Tibial nerve (tissue), 4 donors: ENCODE data around the gene SLA2. TPM values are rescaled to one million over a fixed set of nuclear protein-coding genes. Genes with fewer than 3 reads are reported as not detected.

ENCODE experiments used
- DNase-seq, 2 donors: peaks; one replicate each; pipeline ENCODE4 v3.0.0-alpha.2; 2019; ENCODE audit warnings: low spot score in 2 of 2
- H3K27ac ChIP-seq, 4 donors: fragments of 200-600 bp; sonication (generic) in 3 of 4; one replicate each; pipeline ENCODE4 v1.5.1; 2017 to 2019; ENCODE audit warnings: mild to moderate bottlenecking in 1 of 4
- H3K27me3 ChIP-seq, 2 donors: fragments of 200-600 bp; sonication (generic) in 1 of 2; one replicate each; pipeline versions ENCODE4 v1.5.1 to v1.6.0; 2017 to 2019
- H3K36me3 ChIP-seq, 3 donors: fragments of 200-600 bp; sonication (generic); one replicate each; pipeline ENCODE4 v1.5.1; 2018 to 2019
- H3K4me1 ChIP-seq, 4 donors: fragments of 200-600 bp; sonication (generic) in 3 of 4; one replicate each; pipeline ENCODE4 v1.5.1; 2017 to 2019
- H3K4me3 ChIP-seq, 4 donors: fragments of 200-600 bp; sonication (generic) in 3 of 4; one replicate each; pipeline ENCODE4 v1.5.1; 2017 to 2019; ENCODE audit warnings: mild to moderate bottlenecking in 1 of 4, moderate library complexity in 1 of 4
- H3K9me3 ChIP-seq, 4 donors: fragments of 200-600 bp; sonication (generic) in 3 of 4; one replicate each; pipeline ENCODE4 v1.5.1; 2017 to 2019
- EP300 ChIP-seq, 2 donors: sonication (generic); formaldehyde crosslinking; IDR thresholded peaks; one replicate each; pipeline ENCODE4 v1.6.1; 2017; ENCODE audit warnings: antibody characterized with exemption in 2 of 2, mild to moderate bottlenecking in 1 of 2
- POLR2A ChIP-seq, 2 donors: fragments of 450-650 bp; IDR thresholded peaks; one replicate each; pipeline ENCODE4 v1.6.1; 2017; ENCODE audit warnings: antibody characterized with exemption in 2 of 2, mild to moderate bottlenecking in 2 of 2, moderate library complexity in 2 of 2
- WGBS, 2 donors: methylation state at CpG; one replicate each; pipeline ENCODE4 v1.1.5; 2018; 5-methylcytosine and 5-hydroxymethylcytosine counted together
- total RNA-seq, 4 donors: library from RNA; depleted of rRNA; stranded (reverse); fragments of >200 nt; gene quantifications; one replicate each; pipeline ENCODE4 v1.1.0, GENCODE V29; 2016
- TF ChIP-seq, protein P1 (sequence below), 5 experiments: fragments of 200-600 bp in 3 of 5; fragments of 450-650 bp in 2 of 5; sonication (generic) in 3 of 5; IDR thresholded peaks; one replicate each; pipeline ENCODE4 v1.5.1; 2016 to 2019; ENCODE audit warnings: antibody characterized with exemption in 5 of 5, mild to moderate bottlenecking in 3 of 5, moderate library complexity in 2 of 5

The SLA2 gene
- total RNA-seq, 4 donors from 2014 or later: 0.20 to 0.30 (median 0.21) TPM; not detected in 1

DNA sequence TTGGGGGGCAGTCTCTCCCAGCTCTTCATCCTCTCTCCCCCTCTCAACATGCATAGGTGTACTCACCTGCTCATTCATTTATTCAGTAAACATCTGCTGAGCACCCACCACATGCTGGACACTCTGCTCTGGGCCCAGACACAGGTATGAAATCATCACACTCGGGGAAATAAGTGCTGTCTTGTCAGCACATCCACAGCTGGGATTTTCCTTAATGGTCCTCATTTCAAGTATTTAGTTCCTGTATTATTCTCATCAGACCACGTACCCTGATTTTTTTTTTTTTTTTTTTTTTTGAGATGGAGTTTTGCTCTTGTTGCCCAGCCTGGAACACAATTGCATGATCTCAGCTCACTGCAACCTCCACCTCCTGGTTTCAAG lies 21.1 kb downstream of the SLA2 start:
- no peaks in the 10 kb centered on the region for H3K9me3 ChIP-seq
- no peaks in the 10 kb centered on the region for H3K27me3 ChIP-seq
- H3K4me3 ChIP-seq: no peak overlapping the region
- 77 to 82% methylated on average over 2 of the region's 2 CpGs for WGBS, 2 donors
- TF ChIP-seq EP300 (IDR thresholded peaks at IDR 0.05) (no peak), POLR2A (IDR thresholded peaks at IDR 0.05) (no peak)
- TF ChIP-seq, protein P1, sequence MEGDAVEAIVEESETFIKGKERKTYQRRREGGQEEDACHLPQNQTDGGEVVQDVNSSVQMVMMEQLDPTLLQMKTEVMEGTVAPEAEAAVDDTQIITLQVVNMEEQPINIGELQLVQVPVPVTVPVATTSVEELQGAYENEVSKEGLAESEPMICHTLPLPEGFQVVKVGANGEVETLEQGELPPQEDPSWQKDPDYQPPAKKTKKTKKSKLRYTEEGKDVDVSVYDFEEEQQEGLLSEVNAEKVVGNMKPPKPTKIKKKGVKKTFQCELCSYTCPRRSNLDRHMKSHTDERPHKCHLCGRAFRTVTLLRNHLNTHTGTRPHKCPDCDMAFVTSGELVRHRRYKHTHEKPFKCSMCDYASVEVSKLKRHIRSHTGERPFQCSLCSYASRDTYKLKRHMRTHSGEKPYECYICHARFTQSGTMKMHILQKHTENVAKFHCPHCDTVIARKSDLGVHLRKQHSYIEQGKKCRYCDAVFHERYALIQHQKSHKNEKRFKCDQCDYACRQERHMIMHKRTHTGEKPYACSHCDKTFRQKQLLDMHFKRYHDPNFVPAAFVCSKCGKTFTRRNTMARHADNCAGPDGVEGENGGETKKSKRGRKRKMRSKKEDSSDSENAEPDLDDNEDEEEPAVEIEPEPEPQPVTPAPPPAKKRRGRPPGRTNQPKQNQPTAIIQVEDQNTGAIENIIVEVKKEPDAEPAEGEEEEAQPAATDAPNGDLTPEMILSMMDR (IDR thresholded peaks at IDR 0.05): no peak
- no peaks in the 10 kb centered on the region for H3K36me3 ChIP-seq
- DNase-seq: no peak
- H3K27ac ChIP-seq: peak overlapping the region in 2 of 4 donors; percentile 30 to 53
- peaks cover 0 to 8% (median 0%) of the 10 kb centered on the region in 4 donors for H3K4me1 ChIP-seq

DNA sequence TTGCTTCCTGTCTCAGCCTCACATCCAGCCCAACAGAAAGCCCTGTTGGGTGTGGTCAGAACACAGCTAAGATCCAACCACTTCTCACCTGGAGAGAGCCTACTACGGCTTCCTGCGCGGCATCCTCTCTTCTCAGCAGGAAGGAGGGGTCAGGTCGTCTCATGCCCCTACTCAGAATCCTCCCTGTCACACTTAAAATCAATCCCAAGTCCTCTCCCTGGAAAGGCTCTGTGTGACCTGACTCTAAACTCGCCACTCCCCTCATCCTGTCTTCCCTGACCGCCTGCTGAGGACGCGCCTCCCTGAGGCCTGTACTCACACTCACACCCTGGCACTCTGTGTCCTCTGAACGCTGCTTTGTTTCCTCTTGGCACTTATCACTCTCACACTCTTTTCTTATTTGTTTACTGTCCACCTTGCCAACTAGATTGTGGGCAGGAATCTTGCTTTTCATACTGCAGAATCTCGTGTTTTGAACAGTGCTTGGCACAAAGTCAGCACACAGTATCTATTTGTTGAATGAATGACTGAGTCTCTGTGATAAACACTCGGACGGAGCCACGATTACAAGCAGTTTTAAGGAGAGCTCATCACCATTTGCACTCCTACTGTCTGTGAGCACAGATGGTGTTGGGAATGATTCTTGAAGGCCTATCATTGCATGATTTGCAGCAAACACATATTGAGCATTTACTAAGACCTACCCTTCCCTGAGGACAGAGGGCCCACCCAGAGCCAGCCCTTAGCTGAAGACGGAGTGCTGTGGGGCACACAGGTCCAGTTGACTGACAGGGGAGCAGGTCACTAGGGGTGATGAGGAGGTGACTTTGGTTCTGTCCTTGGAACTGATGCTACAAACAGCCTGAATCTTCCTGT lies 21.7 kb downstream of the SLA2 start:
- peak overlapping the region in 3 of 4 donors; percentile 30 to 55 (median 53) for H3K27ac ChIP-seq
- H3K4me3 ChIP-seq: no peak overlapping the region
- no peaks in the 10 kb centered on the region for H3K36me3 ChIP-seq
- peaks cover 0 to 8% (median 0%) of the 10 kb centered on the region in 4 donors for H3K4me1 ChIP-seq
- DNase-seq: no peak
- WGBS, 2 donors: 51% methylated on average over 14 of the region's 14 CpGs
- no peak for TF ChIP-seq EP300 (IDR thresholded peaks at IDR 0.05)
- no peak for TF ChIP-seq POLR2A (IDR thresholded peaks at IDR 0.05)
- TF ChIP-seq, protein P1 (IDR thresholded peaks at IDR 0.05): no peak
- no peaks in the 10 kb centered on the region for H3K27me3 ChIP-seq
- H3K9me3 ChIP-seq: no peaks in the 10 kb centered on the region

DNA sequence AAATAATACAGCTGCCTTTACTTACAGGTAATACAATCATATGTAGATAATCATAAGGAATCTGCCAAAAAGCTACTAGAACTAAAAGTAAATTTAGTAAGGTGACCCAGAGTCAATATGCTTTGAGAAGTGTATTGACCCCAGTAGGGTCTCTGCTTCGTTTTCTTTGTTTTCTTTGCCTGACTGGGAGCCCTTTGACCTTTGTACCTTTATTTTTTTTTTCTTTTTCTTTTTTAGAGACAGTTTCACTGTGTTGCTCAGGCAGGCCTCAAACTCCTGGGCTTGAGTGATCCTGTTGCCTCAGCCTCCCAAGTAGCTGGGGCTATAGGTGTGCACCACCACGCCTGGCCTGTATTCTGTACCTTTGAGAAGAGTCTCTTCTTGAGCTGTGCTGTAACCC lies 22.6 kb downstream of the SLA2 start:
- no peak overlapping the region for H3K4me3 ChIP-seq
- WGBS, 2 donors: 68 to 80% methylated on average over 2 of the region's 2 CpGs
- TF ChIP-seq EP300 (IDR thresholded peaks at IDR 0.05): no peak
- TF ChIP-seq, protein P1 (IDR thresholded peaks at IDR 0.05): no peak
- no peak for TF ChIP-seq POLR2A (IDR thresholded peaks at IDR 0.05)
- DNase-seq: no peak
- peaks cover 0 to 8% (median 0%) of the 10 kb centered on the region in 4 donors for H3K4me1 ChIP-seq
- no peaks in the 10 kb centered on the region for H3K9me3 ChIP-seq
- no peak overlapping the region for H3K27ac ChIP-seq
- no peaks in the 10 kb centered on the region for H3K27me3 ChIP-seq
- H3K36me3 ChIP-seq: no peaks in the 10 kb centered on the region

DNA sequence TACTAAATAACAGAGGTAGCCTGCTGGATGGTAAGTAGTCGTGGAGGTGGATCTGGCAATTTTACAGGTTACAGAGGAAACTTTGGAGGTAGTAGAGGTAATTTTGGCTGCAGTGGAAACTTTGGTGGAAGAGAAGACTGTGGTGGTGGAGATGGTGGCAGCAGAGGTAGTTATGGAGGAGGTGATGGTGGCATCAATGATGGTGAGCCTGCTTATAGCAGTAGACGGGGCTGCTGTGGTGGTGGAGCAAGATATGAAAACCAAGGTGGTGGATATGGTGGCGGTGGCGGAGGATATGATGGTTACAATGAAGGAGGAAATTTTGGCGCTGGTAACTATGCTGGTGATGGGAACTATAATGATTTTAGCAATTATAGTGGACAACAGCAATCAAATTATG lies 25.1 kb downstream of the SLA2 start:
- 96% methylated on average over 5 of the region's 5 CpGs for WGBS, 2 donors

More for the DNA sequence above, 25.1 kb downstream of the SLA2 start:
- H3K27me3 ChIP-seq: no peaks in the 10 kb centered on the region
- TF ChIP-seq POLR2A (IDR thresholded peaks at IDR 0.05) (no peak), EP300 (IDR thresholded peaks at IDR 0.05) (no peak)
- TF ChIP-seq, protein P1 (IDR thresholded peaks at IDR 0.05): no peak
- H3K36me3 ChIP-seq: no peaks in the 10 kb centered on the region
- H3K27ac ChIP-seq: no peak overlapping the region
- no peaks in the 10 kb centered on the region for H3K9me3 ChIP-seq
- peaks cover 0 to 8% (median 0%) of the 10 kb centered on the region in 4 donors for H3K4me1 ChIP-seq
- no peak overlapping the region for H3K4me3 ChIP-seq
- DNase-seq: no peak
